HG02571 (cell line): ENCODE measurements around the gene ATXN7L1.
"Not testable (repeated sequence)": the region's sequence is repeated elsewhere in the genome, so short reads cannot be mapped to it uniquely, and the experiment has no call there.

ENCODE experiments used
- ATAC-seq: cut with Tn5 transposase; IDR thresholded peaks from one replicate; pipeline ENCODE4 v1.9.1; 2021; ENCODE audit warnings: mild to moderate bottlenecking, moderate library complexity; ENCODE audit not compliant: unreplicated experiment

Gene ATXN7L1

GRCh38 chr7:105806592-105807447 lies 69.6 kb downstream of the ATXN7L1 start:
- ATAC-seq: peak; percentile 33

- ATAC-seq: no peak
These were observed 70.9 kb downstream of the ATXN7L1 start for GRCh38 chr7:105805447-105806019.

DNA sequence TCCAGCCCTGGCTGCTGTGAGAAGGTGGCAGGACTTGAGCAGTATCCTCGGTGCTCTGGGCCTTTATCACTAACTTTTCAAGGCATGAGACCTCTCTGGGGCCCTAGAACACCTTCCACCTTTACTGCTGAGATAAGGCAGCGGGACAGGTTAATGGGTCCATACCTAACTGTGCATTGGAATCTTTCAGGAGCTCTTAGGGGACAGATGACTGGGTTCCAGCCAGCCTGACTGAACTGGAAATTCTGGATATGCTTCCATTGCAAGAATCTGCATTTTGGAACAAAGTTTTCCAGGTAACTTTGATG lies 73.0 kb downstream of the ATXN7L1 start:
- ATAC-seq: no peak

- ATAC-seq: no peak
These were observed 73.6 kb downstream of the ATXN7L1 start for GRCh38 chr7:105802604-105803428.

- no peak for ATAC-seq
These were observed 75.4 kb downstream of the ATXN7L1 start for GRCh38 chr7:105800849-105801534.

- ATAC-seq: no peak
These were observed 76.0 kb downstream of the ATXN7L1 start for GRCh38 chr7:105800442-105800841.

- ATAC-seq: no peak
These were observed 76.7 kb downstream of the ATXN7L1 start for GRCh38 chr7:105799677-105800076.

DNA sequence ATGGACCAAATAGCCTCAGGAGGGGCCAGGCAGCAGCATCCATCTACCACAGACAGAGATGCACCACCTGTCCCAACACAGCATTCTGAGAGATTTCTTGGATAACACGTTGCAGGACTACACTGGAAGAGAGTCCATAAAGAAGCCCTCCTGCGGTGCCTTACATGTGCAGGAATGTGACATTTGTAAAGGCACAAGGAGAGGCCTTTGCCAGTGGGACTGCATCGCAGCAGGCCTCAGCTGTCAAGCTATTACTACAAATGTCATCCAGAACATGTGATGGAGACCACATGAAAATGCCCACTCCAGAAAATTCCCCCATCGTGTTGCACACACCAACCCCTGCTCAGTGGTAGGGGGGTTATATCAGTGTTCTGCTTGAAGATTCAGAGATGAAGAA lies 77.4 kb downstream of the ATXN7L1 start:
- ATAC-seq: no peak

DNA sequence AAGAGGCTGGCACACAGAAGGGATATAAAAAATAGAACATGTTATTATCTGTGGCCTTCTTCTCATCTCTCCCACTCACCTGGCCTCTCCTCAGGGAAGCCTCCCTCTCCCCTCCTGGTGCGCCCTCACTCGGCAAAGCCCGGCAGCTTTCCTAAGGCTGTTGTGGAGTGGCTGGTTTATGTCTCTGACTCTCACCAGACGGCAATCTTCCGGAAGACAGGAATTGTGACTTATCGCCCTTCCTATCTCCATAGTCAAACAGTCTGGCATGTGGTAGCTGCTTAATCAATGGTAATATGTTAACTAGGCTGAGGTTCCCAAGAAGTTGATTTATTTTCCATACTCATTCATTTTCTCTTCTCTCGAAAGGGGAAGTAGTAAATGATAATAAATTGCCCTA lies 78.7 kb downstream of the ATXN7L1 start:
- no peak for ATAC-seq

DNA sequence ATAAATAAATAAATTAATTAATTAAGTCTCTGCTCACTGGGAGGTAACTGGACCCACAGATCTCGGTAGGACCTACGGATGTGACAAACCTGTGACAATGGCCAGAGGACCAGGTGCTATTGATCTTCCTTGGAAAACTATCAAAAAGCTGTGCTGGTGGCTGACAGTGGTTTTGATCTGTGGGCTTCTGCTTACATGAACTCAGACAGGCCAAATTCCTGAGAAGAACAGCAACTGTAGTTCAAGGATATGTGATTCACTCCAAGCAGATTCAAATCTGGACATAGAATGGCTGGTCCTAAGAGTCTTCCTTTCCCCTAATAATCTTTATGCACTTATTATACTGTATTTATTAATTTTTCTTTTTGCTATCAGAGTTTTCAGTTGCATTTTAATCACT lies 80.0 kb downstream of the ATXN7L1 start:
- ATAC-seq: no peak

- no peak for ATAC-seq
These were observed 81.4 kb downstream of the ATXN7L1 start for GRCh38 chr7:105794741-105795729.

- ATAC-seq: no peak
These were observed 83.7 kb downstream of the ATXN7L1 start for GRCh38 chr7:105792488-105793370.

DNA sequence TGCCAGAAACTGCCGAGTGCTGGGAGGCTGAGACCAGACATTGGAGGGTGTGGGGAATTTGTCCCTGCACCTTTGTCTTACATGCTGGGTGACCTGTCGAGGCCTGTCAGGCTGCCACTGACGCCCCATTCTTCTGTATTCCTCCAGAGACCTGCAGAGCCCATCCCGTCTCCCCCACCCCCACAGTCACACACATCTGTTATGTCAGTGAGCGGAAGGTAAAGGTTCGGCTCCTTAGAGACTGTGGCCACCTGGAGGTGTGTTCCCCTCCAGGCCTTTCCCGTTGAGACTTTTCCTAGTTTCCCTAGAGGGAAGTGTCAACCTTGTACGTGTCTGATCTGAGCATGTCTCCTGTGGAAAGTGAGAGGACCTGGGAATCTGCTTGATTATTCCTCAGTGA lies 84.5 kb downstream of the ATXN7L1 start:
- no peak for ATAC-seq

- ATAC-seq: no peak
These were observed 85.4 kb downstream of the ATXN7L1 start for GRCh38 chr7:105790996-105791395.

GRCh38 chr7:105790452-105790851 lies 85.9 kb downstream of the ATXN7L1 start:
- ATAC-seq: not testable (repeated sequence)

- no peak for ATAC-seq
These were observed 87.5 kb downstream of the ATXN7L1 start for GRCh38 chr7:105788816-105789349.

- no peak for ATAC-seq
These were observed 88.0 kb downstream of the ATXN7L1 start for GRCh38 chr7:105788356-105788755.

GRCh38 chr7:105787793-105788192 lies 88.6 kb downstream of the ATXN7L1 start:
- no peak for ATAC-seq
